Measurements from ENCODE around the gene S100A8. TPM values are rescaled to one million over a fixed set of nuclear protein-coding genes. Genes with fewer than 3 reads are reported as not detected.
"Not testable (repeated sequence)": the region's sequence is repeated elsewhere in the genome, so short reads cannot be mapped to it uniquely, and the experiment has no call there.

S100A8 gene
- total RNA-seq, 1 donor from 2014 or later: not detected

GRCh38 chr1:153417136-153417888 lies 26.4 kb upstream of the S100A8 start:
- H3K9me3 ChIP-seq (ENCODE audit: low read depth): no peaks in the 10 kb centered on the region
- no peaks in the 10 kb centered on the region for H3K9me3 Mint-ChIP-seq
- TF ChIP-seq EZH2phosphoT487 (IDR thresholded peaks at IDR 0.05): no peak
- no peak for TF ChIP-seq EZH2 (IDR thresholded peaks at IDR 0.05)
- TF ChIP-seq CTCF (IDR thresholded peaks at IDR 0.05): no peak
- no peak overlapping the region for H3K27ac ChIP-seq
- no peak overlapping the region for H3K4me3 Mint-ChIP-seq
- H3K36me3 ChIP-seq: no peaks in the 10 kb centered on the region
- no peak overlapping the region for H3K4me2 ChIP-seq
- DNase-seq (ENCODE audit: low spot score): no peak
- no peaks in the 10 kb centered on the region for H3K27me3 ChIP-seq
- no peak overlapping the region for H2AFZ ChIP-seq (replicated peaks)
- H3K4me1 Mint-ChIP-seq: no peaks in the 10 kb centered on the region
- peaks cover 24% of the 10 kb centered on the region for H3K27me3 Mint-ChIP-seq (ENCODE audit: insufficient read depth, low read depth)
- H3K27ac Mint-ChIP-seq: no peak overlapping the region
- peaks cover 6% of the 10 kb centered on the region for H4K20me1 ChIP-seq (ENCODE audit: low read depth)
- no peaks in the 10 kb centered on the region for H3K4me1 ChIP-seq
- no peaks in the 10 kb centered on the region for H3K79me2 ChIP-seq (ENCODE audit: low read depth)
- H3K9ac ChIP-seq: no peak overlapping the region
- no peaks in the 10 kb centered on the region for H3K36me3 Mint-ChIP-seq
- no peak overlapping the region for H3K4me3 ChIP-seq
- H3F3A ChIP-seq (ENCODE audit: low read depth): no peaks in the 10 kb centered on the region

DNA sequence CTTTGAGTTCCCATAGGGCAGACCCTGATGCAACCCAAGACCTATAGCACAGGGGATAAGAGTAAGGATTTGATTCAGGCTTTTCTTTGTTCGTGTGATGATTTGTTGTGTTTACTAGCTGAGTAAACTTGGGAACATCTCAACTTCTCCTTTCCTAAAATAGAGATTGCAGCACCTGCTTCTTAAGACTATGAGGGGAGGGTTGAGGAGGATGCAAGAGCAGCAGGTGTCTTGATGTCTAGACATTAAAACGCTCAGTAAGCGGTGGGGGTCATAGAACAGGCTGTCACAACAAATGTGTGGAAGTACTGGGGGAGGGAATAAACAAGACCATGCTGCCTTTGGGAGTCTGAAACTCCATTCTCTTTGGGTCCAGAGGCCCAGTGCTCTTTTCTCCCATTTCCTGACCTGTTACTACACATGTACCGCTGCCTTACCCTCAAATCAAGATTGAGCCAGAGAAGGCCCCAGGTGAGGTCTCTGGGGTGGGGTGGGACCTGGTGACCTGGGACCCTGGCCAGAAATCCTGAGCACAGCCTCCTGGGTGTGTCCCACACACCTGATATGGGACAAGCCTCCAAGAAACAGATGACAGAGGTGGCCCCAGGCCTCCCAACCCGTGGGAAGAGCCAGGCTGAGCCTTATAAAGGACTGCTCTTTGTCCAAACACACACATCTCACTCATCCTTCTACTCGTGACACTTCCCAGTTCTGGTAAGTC lies 25.1 kb upstream of the S100A8 start, which contains the start of gene S100A7A:
TSS of gene S100A7A (plus strand) at position 671 of the 721 bp plus-strand sequence. CDS start 1,563 bp downstream, outside the sequence.
- no peak for DNase-seq (ENCODE audit: low spot score)
- Histone ChIP-seq H3K9ac (no peak within 1 kb of the TSS), H3K79me2 (ENCODE audit: low read depth) (no peaks in the 10 kb centered on the region), H3K36me3 (no peaks in the 10 kb centered on the region), H3K27ac (no peak within 1 kb of the TSS), H3F3A (ENCODE audit: low read depth) (no peaks in the 10 kb centered on the region), H2AFZ (replicated peaks) (no peak within 1 kb of the TSS), H3K4me1 (no peaks in the 10 kb centered on the region), H4K20me1 (ENCODE audit: low read depth) (no peaks in the 10 kb centered on the region), H3K27me3 (no peaks in the 10 kb centered on the region), H3K9me3 (ENCODE audit: low read depth) (no peaks in the 10 kb centered on the region), H3K4me2 (no peak within 1 kb of the TSS), H3K4me3 (no peak within 1 kb of the TSS)
- TF ChIP-seq EZH2 (IDR thresholded peaks at IDR 0.05) (no peak), EZH2phosphoT487 (IDR thresholded peaks at IDR 0.05) (no peak), CTCF (IDR thresholded peaks at IDR 0.05) (no peak)
- no peaks in the 10 kb centered on the region for H3K4me1 Mint-ChIP-seq
- H3K4me3 Mint-ChIP-seq: no peak within 1 kb of the TSS
- H3K9me3 Mint-ChIP-seq: peaks cover 3% of the 10 kb centered on the region
- H3K27ac Mint-ChIP-seq: no peak within 1 kb of the TSS
- H3K27me3 Mint-ChIP-seq (ENCODE audit: insufficient read depth, low read depth): peaks cover 18% of the 10 kb centered on the region
- no peaks in the 10 kb centered on the region for H3K36me3 Mint-ChIP-seq

DNA sequence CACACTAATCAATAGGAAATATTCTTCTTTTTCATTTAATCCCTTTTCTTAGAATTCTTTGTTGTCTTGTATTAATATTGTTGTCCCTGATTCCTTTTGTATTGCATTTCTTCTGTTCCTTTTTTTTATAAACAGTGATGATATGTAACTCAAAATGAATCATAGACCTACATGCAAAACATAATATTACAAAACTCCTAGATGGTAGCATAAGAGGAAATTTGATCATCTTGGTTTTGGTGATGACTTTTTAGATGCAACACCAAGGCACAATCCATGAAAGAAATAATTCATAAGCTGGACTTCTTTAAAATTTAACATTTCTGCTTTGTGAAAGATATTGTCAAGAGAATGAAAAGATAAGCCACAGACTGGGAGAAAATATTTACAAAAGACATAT lies 23.1 kb upstream of the S100A8 start:
- not testable (repeated sequence) for H3K27ac ChIP-seq; H3K36me3 ChIP-seq; H3F3A ChIP-seq (ENCODE audit: low read depth); H3K27me3 Mint-ChIP-seq (ENCODE audit: insufficient read depth, low read depth); H3K4me3 Mint-ChIP-seq; H3K4me1 ChIP-seq; H3K79me2 ChIP-seq (ENCODE audit: low read depth); DNase-seq (ENCODE audit: low spot score); H3K9me3 ChIP-seq (ENCODE audit: low read depth); H3K4me2 ChIP-seq; H3K4me1 Mint-ChIP-seq; H3K9me3 Mint-ChIP-seq; H4K20me1 ChIP-seq (ENCODE audit: low read depth); H2AFZ ChIP-seq (replicated peaks); H3K27ac Mint-ChIP-seq; H3K4me3 ChIP-seq; H3K27me3 ChIP-seq; H3K9ac ChIP-seq; H3K36me3 Mint-ChIP-seq

DNA sequence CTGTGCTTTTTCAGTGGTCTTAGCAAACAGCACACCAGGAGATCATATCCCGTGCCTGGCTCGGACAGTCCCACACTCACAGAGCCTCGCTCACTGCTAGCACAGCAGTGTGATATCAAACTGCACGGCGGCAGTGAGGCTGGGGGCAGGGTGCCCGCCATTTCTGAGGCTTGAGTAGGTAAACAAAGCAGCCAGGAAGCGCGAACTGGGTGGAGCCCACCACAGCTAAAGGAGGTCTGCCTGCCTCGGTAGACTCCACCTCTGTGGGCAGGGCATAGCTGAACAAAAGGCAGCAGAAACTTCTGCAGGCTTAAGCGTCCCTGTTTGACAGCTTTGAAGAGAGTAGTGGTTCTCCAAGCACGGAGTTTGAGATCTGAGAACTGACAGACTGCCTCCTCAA lies 16.4 kb upstream of the S100A8 start:
- H3K36me3 ChIP-seq; H3K9ac ChIP-seq; H3K4me1 Mint-ChIP-seq; H3K4me1 ChIP-seq; H3K27me3 Mint-ChIP-seq (ENCODE audit: insufficient read depth, low read depth); H4K20me1 ChIP-seq (ENCODE audit: low read depth); H3K4me3 ChIP-seq; H3K79me2 ChIP-seq (ENCODE audit: low read depth); H3F3A ChIP-seq (ENCODE audit: low read depth); DNase-seq (ENCODE audit: low spot score); H3K36me3 Mint-ChIP-seq; H3K4me2 ChIP-seq; H3K9me3 Mint-ChIP-seq; H3K27ac ChIP-seq; H3K9me3 ChIP-seq (ENCODE audit: low read depth); H3K4me3 Mint-ChIP-seq; H3K27ac Mint-ChIP-seq; H3K27me3 ChIP-seq: not testable (repeated sequence)
- H2AFZ ChIP-seq (replicated peaks): peak overlapping the region; percentile 34

DNA sequence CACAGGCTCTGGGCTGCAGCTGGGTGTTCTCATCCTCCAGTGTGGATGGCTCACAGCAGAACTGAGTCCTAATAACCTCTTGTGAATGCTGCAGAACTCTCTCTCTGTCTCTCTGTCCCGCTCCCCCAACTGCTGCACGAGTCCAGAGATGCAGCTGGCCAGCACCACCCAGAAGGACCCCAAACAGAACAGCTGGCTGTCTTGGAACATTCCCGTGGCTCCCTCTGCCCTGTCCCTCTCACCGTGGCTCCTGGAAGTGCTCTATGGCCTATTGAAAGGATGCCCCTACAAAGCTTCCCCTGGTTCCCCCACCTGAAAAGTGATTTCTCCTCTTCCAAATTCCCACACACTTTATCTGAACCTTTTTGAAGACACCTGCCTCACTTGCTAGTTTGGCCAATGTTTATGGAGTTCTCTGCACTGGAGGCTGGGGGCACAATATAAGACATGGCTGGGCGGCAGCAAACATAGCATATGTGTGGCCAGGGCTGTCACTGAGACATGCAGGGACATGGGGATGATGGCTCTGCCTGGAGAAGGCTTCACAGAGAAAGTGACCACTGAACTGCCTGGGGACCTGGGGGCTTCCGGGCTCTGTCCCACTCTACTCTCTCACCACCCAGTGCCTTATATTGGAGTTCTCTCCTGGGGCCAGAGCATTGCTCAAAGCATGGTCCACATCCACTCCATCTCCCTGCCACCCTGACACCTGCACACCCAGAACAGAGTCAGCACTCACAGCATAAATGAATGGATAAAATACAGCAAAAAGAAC lies 15.1 kb upstream of the S100A8 start:
- not testable (repeated sequence) for H3K36me3 Mint-ChIP-seq; H3K4me3 Mint-ChIP-seq; H3K27ac Mint-ChIP-seq; H3K27me3 Mint-ChIP-seq (ENCODE audit: insufficient read depth, low read depth); H3K9me3 ChIP-seq (ENCODE audit: low read depth); H3K36me3 ChIP-seq; H2AFZ ChIP-seq (replicated peaks); H3K4me3 ChIP-seq; H3K4me1 ChIP-seq; H3K27ac ChIP-seq; DNase-seq (ENCODE audit: low spot score); H3F3A ChIP-seq (ENCODE audit: low read depth); H3K27me3 ChIP-seq; H4K20me1 ChIP-seq (ENCODE audit: low read depth); H3K9me3 Mint-ChIP-seq; H3K79me2 ChIP-seq (ENCODE audit: low read depth); H3K9ac ChIP-seq; H3K4me2 ChIP-seq; H3K4me1 Mint-ChIP-seq
